Parathyroid adenoma (tissue), 2 donors: Measurements from ENCODE around the gene C1QL4.
"Not testable (repeated sequence)": the region's sequence is repeated elsewhere in the genome, so short reads cannot be mapped to it uniquely, and the experiment has no call there.

Experiments used
- H2AFZ ChIP-seq: fragments of 300-600 bp; sonication (generic); one replicate; pipeline ENCODE4 v1.7.0; 2017; ENCODE audit warnings: antibody characterized with exemption, mild to moderate bottlenecking
- H3K27ac ChIP-seq: fragments of 300-600 bp; sonication (generic); one replicate; pipeline ENCODE4 v1.7.0; 2017
- H3K27me3 ChIP-seq: fragments of 300-600 bp; sonication (generic); one replicate; pipeline ENCODE4 v1.7.0; 2017; ENCODE audit warnings: low read length; ENCODE audit not compliant: control insufficient read depth, insufficient read depth
- H3K36me3 ChIP-seq: fragments of 300-600 bp; sonication (generic); one replicate; pipeline ENCODE4 v1.7.0; 2017; ENCODE audit warnings: low read length; ENCODE audit not compliant: control insufficient read depth, insufficient read depth
- H3K4me1 ChIP-seq: fragments of 300-600 bp; sonication (generic); one replicate; pipeline ENCODE4 v1.7.0; 2017; ENCODE audit warnings: control low read depth
- H3K4me2 ChIP-seq: fragments of 300-600 bp; sonication (generic); one replicate; pipeline ENCODE4 v1.7.0; 2017; ENCODE audit warnings: low read length
- H3K4me3 ChIP-seq: fragments of 300-600 bp; sonication (generic); one replicate; pipeline ENCODE4 v1.7.0; 2017; ENCODE audit warnings: low read depth, low read length
- H3K79me2 ChIP-seq: fragments of 300-600 bp; sonication (generic); one replicate; pipeline ENCODE4 v1.7.0; 2017; ENCODE audit warnings: control low read depth
- H3K9ac ChIP-seq: fragments of 300-600 bp; sonication (generic); one replicate; pipeline ENCODE4 v1.7.0; 2017; ENCODE audit warnings: mild to moderate bottlenecking
- H3K9me3 ChIP-seq: fragments of 300-600 bp; sonication (generic); one replicate; pipeline ENCODE4 v1.7.0; 2017; ENCODE audit warnings: low read length; ENCODE audit not compliant: control insufficient read depth
- TF ChIP-seq, protein P1 (sequence below): fragments of 300-600 bp; sonication (generic); IDR thresholded peaks from one replicate; pipeline ENCODE4 v1.7.0; 2017; ENCODE audit warnings: antibody characterized with exemption, mild to moderate bottlenecking
- donor health status: primary hyperparathyroidism.

Gene C1QL4

DNA sequence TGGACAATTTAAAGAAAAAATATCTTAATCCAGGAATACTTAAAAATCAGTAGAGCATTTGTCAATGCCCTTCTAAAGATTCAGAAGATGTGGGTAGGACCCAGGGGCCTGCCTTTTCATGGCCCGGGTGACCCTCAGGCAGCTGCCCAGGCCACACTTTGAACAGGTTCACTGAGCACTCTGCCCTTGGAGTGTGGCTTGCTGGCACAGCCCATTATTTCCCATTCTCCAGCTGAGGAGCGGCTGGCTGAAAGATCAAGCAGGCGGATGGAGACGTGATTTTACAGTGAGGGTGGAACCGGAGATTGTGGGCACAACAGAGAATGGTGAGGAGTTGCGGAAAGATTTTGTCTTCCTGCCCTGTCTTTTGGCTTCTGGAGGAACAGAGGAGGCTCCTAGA lies 49.1 kb downstream of the C1QL4 start:
- H3K9me3 ChIP-seq: no peaks in the 10 kb centered on the region
- H3K36me3 ChIP-seq: no peaks in the 10 kb centered on the region
- no peak overlapping the region for H3K4me2 ChIP-seq
- no peak overlapping the region for H3K27ac ChIP-seq
- TF ChIP-seq, protein P1, sequence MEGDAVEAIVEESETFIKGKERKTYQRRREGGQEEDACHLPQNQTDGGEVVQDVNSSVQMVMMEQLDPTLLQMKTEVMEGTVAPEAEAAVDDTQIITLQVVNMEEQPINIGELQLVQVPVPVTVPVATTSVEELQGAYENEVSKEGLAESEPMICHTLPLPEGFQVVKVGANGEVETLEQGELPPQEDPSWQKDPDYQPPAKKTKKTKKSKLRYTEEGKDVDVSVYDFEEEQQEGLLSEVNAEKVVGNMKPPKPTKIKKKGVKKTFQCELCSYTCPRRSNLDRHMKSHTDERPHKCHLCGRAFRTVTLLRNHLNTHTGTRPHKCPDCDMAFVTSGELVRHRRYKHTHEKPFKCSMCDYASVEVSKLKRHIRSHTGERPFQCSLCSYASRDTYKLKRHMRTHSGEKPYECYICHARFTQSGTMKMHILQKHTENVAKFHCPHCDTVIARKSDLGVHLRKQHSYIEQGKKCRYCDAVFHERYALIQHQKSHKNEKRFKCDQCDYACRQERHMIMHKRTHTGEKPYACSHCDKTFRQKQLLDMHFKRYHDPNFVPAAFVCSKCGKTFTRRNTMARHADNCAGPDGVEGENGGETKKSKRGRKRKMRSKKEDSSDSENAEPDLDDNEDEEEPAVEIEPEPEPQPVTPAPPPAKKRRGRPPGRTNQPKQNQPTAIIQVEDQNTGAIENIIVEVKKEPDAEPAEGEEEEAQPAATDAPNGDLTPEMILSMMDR: no peak
- no peak overlapping the region for H2AFZ ChIP-seq
- no peaks in the 10 kb centered on the region for H3K27me3 ChIP-seq
- H3K9ac ChIP-seq: no peak overlapping the region
- H3K4me1 ChIP-seq: no peaks in the 10 kb centered on the region
- H3K79me2 ChIP-seq: no peaks in the 10 kb centered on the region
- no peak overlapping the region for H3K4me3 ChIP-seq

DNA sequence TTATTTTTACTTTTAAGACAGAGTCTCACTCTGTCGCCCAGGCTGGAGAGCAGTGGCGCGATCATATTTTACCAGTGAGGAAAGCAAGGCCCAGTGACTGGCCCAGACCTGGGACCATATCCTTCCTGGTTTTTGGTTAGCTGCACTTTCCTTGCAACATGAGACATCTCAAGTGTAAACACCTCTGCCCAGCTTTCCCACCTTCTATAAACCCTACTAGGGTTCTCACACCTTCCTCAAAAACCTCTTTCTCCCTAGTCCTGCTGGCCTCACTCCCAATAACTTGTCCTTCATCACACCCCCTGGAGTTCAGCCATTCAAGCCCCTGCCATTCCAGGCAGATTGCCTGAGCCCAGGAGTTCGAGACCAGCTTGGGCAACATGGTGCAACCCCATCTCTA lies 52.3 kb downstream of the C1QL4 start:
- Histone ChIP-seq H3K9me3 (no peaks in the 10 kb centered on the region), H3K9ac (no peak overlapping the region), H3K27ac (no peak overlapping the region), H3K4me3 (no peak overlapping the region), H3K79me2 (no peaks in the 10 kb centered on the region), H3K4me1 (no peaks in the 10 kb centered on the region), H3K4me2 (no peak overlapping the region), H2AFZ (no peak overlapping the region), H3K27me3 (no peaks in the 10 kb centered on the region), H3K36me3 (no peaks in the 10 kb centered on the region)
- TF ChIP-seq, protein P1: no peak

DNA sequence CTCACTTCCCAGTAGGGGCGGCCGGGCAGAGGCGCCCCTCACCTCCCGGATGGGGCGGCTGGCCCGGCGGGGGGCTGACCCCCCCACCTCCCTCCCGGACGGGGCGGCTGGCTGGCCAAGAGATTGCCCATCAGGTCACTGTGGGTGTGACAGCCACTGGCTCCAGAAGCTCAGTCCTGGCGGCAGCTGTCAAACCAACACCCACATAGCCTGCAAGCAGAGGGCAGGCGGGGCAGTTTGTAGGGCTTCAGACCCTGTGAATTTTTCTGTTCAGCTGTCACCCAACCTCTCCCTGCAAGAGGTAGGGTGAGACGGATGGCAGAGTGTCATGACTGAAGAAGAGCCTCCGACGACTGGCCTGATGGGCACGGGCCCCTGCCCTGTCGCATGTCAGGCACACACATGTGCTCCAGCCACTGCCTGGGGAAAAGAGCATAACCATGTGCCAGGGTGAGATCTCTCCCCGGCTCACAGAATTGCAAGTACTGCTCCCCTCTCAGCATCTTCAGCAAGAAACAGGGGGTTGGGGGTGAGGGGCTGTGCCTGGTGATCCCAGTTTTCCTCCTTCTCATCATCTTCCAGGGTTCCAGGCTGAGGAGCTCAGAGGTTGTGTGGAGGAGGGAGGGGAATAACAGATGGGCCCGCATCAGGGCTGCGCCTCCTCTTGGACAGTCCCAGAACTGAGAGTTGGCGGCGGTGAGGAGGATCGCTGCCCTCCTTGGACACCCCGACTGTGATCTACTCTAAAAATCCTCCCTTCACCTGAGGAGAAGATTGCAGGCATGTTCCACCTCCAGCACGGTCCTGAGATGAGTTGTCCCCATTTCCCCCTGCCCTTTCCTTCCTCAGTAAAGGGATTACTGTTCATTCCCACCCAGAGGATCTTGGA lies 53.2 kb downstream of the C1QL4 start:
- no peak overlapping the region for H3K4me2 ChIP-seq
- no peaks in the 10 kb centered on the region for H3K9me3 ChIP-seq

DNA sequence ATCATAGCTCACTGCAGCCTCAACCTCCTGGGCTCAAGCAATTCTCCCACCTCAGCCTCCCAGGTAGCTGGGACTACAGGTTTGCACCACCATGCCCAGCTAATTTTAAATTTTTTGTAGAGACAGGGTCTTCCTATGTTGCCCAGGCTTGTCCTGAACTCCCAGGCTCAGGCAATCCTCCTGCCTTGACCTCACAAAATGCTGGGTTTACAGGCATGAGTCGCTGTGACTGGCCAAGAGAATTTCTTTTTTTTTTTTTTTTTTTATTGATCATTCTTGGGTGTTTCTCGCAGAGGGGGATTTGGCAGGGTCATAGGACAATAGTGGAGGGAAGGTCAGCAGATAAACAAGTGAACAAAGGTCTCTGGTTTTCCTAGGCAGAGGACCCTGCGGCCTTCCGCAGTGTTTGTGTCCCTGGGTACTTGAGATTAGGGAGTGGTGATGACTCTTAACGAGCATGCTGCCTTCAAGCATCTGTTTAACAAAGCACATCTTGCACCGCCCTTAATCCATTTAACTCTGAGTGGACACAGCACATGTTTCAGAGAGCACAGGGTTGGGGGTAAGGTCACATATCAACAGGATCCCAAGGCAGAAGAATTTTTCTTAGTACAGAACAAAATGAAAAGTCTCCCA lies 54.1 kb downstream of the C1QL4 start:
- H3K9me3 ChIP-seq, H2AFZ ChIP-seq, H3K79me2 ChIP-seq, H3K4me1 ChIP-seq, H3K4me2 ChIP-seq, H3K4me3 ChIP-seq, H3K27ac ChIP-seq, H3K9ac ChIP-seq, H3K27me3 ChIP-seq, H3K36me3 ChIP-seq: not testable (repeated sequence)

More for the DNA sequence above, 53.2 kb downstream of the C1QL4 start:
- Histone ChIP-seq H3K27ac (no peak overlapping the region), H2AFZ (no peak overlapping the region), H3K27me3 (no peaks in the 10 kb centered on the region), H3K79me2 (no peaks in the 10 kb centered on the region), H3K36me3 (no peaks in the 10 kb centered on the region), H3K4me1 (no peaks in the 10 kb centered on the region), H3K4me3 (no peak overlapping the region), H3K9ac (no peak overlapping the region)
- TF ChIP-seq, protein P1: no peak
